Hippocampal formation (tissue), 2 donors: Measurements from ENCODE around the gene SMARCB1.

Experiments
- DNase-seq, 2 donors: peaks; one replicate each; lab custom pipeline; 2025; lab: John Stamatoyannopoulos, UW

The SMARCB1 gene

GRCh38 chr22:23762842-23763578 is 23.8 kb upstream of the SMARCB1 start, which contains the start of gene C22orf15:
C22orf15 (plus strand) TSS chr22:23762990; CDS start chr22:23763307, 317 bp downstream.
- peak in 1 of 2 donors; percentile 28 for DNase-seq

- no peak for DNase-seq
Measured at GRCh38 chr22:23763579-23763945, 23.2 kb upstream of the SMARCB1 start.

DNA sequence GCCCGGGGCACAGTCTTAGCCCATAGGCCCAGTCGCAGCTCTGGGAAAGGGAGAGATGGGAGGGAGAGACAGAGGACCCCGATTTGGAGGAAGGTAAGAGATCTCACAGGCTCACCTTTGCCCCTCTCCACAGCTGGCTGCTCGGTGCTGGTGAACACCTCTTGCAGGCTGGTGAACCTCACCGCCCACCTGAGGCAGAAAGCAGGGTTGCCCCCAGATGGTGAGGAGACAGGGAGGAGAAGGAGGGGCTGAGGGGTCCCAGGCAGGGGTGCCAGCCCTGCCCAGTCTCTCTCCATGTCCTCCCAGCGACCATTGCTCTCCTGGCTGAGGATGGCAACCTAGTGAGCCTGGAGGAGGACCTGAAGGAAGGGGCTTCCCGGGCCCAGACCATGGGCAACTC is 22.8 kb upstream of the SMARCB1 start:
- no peak for DNase-seq

DNA sequence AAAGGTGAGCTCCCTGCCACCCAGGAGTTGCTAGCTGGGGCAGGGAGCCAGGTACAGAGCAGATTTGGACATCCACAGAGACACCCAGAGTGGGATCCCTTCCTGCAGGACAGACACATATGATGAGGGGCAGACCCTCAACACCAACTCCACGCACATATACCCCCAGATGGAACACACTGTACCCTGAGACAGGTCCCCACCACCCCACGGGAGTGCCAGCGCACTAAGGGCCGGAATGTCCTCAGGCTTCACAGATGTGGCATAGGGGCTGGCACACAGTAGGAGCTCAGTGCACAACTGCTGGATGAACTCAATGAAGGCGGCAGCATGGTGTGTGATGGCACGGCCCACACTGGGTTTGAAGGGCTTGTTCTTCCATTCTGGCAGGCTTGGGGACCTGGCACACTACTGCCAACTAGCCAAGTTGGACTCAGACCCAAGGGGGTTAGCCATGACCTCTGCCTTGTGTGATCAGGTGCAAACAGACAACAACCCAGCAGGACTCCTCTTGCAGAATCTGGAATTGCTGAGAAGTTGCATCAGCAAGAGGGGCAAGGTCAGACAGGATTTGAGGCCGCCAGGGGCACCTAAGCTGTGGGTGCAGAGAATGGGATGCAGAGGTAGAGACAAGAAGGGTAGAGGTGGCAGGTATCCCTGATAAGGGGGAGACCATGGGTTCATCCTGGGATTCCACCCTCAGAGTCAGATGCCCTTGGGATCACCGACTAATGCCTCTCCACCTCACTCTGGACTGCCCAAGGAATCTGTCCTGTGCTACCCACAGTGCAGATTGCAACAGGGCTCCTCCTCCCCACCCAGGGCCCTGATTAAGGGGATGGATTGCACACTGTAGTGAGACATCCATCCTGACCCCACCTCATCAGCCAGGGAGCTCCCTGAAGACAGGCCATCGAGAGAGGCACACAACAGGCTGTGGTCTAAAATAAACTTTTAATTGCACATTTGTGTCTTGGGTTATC is 21.6 kb upstream of the SMARCB1 start:
- DNase-seq, result no peak

DNA sequence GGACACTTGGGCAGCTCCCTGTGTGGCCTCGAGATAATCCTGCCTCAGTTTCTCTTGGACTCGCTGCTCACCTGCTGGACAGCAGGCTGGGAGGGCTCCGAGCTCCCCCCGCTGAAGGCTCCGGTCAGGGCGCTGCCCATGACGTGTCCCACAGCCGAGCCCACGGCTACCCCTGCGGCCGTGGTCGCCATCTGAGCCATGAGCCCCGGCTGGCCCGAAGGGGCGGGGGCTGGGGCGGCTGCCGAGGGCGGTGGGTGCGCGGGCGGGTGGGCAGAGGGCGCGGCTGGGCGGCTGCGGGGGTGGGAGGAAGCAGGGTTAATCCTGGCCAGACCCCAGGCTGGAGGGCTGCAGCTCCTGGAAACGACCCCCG is 19.5 kb upstream of the SMARCB1 start:
- no peak for DNase-seq

GRCh38 chr22:23767673-23768548 is 18.9 kb upstream of the SMARCB1 start, which contains the start of gene CHCHD10:
CHCHD10 (minus strand) TSS chr22:23767972; CDS start chr22:23767874, 98 bp downstream.
- DNase-seq, result peak; percentile 73 to 86

- DNase-seq, result no peak
Measured at GRCh38 chr22:23769321-23769965, 17.3 kb upstream of the SMARCB1 start.

GRCh38 chr22:23772315-23772648 is 14.5 kb upstream of the SMARCB1 start:
- no peak for DNase-seq

- peak in 1 of 2 donors; percentile 19 for DNase-seq
Measured at GRCh38 chr22:23772649-23773473, 13.9 kb upstream of the SMARCB1 start, which contains the start of gene MMP11. MMP11 (plus strand) TSS chr22:23772849; CDS start chr22:23772871, 22 bp downstream.

DNA sequence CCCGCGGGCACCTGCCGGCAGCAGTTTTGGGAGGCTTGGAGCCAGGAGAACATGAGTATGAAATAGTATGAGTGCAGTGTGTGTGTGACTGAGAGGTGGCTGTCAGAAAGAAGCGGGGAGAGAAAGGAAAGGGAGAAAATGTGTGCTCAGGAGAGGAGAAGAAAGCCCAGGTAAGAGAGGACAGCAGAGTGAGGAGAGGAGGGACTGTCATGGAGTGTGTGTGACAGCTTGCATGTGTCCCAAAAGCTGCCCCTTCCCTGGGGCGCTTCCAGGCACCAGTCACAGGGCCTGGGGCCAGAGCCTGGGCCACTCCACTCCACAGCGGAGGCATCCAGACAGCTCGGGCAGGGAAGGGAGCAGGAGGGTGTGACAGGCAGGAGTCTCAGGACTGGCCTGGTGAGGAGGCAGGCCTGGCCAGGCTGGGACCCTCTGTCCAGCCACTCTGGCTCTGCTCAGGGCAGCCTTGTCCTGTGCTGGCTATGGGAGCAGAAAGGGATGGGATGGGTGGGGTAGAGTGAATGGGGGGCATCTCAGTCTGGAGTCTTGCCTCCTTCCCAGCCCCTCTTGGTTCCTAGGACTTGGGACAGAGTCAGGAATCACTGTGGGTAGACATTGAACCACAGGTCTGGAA is 13.2 kb upstream of the SMARCB1 start:
- no peak for DNase-seq

DNA sequence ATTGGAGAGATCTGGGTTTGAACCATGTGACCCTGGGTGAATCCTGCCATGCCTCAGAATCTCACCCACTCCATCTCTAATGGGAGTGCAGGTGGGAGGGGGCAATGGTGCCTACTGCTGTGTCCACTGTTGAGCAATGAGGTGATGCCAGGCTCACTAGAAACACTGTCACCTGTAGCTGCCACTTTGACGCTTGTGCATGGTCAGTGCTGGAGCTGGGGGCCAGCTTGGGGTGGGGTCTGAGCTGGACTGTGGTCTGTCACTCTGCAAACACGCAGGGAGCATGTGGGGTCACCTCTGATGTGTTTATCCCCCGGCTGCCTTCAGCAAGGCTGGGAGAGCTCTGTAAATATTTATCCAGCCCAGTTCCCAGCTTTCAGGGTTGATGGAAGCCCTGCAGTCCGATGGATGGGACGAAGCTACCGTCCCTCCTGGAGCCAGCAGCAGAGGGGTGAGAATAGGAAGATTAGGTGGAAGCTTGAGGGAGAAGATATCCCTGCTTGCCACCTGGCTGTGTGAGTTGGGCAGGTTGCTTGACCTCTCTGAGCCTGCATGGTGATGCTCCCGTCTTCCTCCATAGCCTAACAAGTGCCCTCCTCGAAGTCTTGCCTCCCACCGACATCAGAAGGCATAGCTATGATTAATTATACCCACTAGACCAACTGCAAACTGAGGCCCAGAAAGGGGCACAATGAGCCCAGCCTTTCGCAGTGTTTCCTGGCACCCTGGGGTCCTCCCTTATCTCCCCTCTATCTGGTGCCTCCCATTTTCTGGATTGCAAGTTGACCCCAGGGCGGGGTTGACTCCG is 12.4 kb upstream of the SMARCB1 start:
- DNase-seq, result no peak

- no peak for DNase-seq
Measured at GRCh38 chr22:23774922-23775436, 11.8 kb upstream of the SMARCB1 start.

DNA sequence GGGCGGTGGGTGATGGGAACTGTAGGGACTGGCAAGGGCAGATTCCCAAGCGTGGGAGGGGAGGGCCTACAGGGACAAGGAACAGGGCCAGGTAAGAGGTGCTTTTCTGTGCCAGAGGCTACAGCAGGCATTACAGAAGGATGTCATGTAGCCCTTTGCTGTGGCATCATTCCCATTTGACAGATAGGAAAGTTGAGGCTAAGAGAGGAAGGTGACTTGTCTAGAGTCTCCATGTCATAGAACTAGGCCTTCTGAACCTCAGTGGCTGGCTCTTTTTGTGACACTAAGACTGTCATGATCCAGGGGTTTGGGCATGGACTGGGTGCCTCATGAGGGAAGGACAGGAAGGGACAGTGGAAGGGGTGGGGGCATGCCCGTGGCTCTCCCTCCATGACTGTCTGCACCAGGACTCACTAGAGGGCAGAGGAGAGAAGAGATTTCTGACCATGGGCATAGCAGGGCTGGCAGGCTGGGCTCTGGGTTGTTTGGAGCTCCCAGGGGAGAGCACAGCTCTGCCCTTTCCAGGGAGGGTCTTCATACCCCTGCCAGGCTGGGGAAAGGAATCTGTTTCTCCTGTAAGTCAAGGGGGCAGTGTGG is 10.9 kb upstream of the SMARCB1 start:
- DNase-seq, result no peak

DNA sequence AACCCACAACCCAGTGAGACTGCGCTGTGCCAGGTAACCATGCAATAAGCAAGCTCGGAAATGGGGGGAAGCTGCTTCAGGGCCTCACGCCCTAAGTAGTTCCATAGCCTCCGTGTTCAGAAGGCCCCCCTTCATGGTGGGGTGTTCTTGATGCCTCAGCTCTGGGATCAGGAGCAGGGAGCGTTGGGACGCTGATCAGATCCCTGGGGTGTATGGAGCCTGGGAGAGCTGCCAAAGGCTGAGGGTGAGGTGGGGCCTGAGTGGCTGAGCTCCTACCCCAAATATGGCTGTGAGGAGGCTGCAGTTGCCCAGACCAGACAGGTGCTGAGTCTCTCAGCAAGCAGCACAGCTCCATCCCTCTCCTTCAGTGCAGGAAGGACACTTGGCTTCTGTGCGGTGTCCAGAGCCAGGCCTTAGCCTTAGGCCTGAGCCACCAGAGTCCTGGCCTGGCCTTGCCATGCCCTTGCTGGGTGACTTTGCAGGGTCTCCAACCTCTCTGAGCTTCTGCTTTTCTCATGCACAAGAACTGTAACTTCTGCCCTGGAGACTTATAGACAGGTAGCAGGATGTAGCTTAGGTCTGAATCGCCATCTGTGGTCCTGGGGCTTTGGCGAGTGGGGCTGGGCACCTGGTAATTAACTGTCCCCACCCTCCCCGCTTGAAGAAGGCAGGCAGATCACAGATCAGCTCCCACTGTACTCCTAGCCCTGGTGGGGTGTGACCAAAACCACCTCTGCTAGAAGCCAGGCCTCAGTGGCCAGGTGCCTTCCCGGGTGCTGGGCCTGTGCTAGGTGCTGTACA is 8.8 kb upstream of the SMARCB1 start:
- no peak for DNase-seq

DNA sequence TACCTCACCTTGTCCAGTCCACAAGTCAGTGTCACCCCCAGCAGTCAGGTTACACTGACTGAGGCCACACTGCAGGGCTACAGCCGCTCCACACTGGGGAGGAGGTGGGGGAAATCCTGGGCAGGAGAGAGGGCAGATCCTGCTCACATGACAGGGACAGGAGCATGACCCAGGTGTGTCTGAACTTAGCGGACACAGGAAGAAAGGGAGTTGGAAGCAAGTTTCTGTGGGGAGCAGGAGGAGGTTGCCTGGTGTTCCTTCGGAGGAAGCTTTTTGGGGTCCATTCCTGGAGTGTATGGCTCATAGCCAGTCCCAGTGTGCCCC is 8.2 kb upstream of the SMARCB1 start:
- DNase-seq, result no peak

GRCh38 chr22:23779083-23779482 is 7.7 kb upstream of the SMARCB1 start:
- no peak for DNase-seq

DNA sequence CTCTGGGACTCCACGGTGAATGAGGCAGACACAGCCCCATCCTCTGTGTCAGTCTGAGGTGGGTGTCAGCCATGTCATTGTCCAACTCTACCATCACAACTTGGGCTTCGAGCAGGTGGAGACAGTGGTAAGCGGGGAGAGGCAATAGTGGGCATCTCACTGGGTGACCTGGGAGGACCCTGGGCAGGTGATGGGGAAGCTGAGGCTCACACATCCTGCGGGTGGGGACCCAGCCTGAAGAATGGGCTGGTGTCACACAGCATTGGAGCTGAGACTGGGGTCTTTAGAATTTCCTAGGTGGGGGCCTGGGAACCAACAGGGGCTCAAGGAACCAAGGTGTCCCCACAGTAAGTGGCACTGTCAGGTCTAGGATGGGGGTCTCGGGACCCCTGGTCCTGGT is 7.0 kb upstream of the SMARCB1 start:
- DNase-seq, result no peak
